Measurements from ENCODE around the gene ATP2A2.

ATP2A2 gene

DNA sequence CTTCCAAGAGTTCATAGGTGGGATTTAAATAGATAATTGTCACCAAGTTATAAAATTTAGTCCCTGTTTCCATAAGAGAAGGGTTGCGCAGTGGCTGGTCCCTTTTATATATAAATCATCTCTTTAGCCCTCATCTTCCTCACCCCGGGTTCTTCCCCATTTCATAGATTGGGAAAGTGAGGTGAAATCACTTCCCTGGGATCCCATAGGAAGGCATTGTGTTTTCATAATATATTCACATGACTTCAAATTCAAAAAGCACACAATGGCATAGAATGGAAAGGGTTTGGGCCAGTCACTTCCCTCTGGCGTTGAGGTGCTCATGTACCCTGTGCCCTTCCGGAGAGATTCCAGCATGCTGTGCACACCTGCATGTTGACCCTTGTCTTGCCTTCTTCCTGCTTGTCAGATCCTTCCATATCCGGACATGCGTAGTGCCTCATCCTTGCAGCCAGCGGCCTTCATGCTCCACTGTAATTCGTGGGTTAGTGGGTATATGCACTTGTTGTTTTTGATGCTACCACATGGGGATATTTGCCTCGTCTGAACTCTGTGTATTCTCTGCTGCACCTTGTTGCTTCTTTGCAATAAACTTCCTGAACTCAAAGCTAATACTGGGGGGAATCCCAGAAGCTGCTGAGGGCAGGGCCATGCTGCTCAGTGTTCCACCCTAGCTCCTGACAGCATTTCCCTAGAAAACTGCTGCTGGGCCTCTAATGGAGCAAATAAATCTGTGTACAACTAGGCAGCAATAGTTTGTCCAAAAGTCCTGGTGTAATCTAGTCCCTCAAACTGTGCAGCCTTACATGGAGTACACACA, 62.9 kb downstream of the ATP2A2 start:
- FAIRE-seq = no peak

GRCh38 chr12:110344657-110345056, 63.6 kb downstream of the ATP2A2 start:
- FAIRE-seq = no peak

- FAIRE-seq = no peak
Measured at GRCh38 chr12:110345176-110345661, 64.2 kb downstream of the ATP2A2 start.

GRCh38 chr12:110345963-110346362, 64.9 kb downstream of the ATP2A2 start:
- no peak for FAIRE-seq

DNA sequence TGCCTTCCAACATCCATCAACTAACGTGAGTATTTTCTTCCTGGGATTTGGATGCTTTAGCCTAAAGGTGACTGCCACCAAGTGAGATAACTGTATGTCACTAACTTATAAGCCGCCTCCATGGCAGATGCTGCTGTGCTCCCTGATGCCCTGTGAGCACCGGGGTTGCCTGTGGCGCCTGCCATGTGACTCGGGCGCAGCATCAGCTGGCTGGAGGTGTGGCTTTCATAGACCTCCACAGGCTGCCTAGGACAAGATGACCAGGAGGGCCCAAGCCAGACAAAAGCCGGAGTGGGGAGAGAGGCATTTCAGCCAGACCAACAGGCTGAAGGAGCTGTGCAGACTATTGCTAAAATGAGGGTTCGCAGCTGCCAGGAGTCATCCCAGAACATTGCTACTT, 66.7 kb downstream of the ATP2A2 start:
- FAIRE-seq = no peak

DNA sequence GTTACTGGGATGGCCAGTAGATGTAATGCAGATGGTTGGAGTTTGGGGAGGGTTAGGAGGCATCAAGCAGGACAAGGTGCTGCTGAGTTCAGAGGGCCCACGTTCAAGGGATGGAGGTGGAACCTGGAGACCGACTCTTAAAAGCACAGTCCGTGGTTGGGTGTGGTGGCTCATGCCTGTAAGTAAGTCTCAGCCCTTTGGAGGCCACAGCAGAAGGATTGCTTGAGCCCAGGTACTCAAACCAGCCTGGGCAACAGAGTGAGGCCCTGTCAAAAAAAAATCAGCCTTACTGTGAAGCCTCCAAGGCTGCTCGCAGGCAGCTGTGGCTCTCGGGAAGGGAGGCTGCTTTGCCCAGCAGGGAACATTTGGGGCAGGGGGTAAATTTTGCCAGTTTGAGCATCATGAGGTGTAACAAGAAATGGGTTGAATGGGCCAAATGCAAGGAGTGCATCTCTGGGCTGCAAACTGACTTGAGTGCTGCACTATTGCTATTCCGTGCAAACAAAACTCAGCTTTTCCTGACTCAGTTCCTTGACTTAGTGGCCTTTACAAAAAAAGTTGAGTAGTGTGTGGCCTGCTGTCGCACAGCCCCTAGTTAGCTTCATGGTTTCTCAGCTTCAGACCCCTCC, 67.5 kb downstream of the ATP2A2 start:
- FAIRE-seq = no peak

- no peak for FAIRE-seq
Measured at GRCh38 chr12:110349096-110349495, 68.0 kb downstream of the ATP2A2 start.

GRCh38 chr12:110349514-110350151, 68.6 kb downstream of the ATP2A2 start:
- FAIRE-seq = no peak

DNA sequence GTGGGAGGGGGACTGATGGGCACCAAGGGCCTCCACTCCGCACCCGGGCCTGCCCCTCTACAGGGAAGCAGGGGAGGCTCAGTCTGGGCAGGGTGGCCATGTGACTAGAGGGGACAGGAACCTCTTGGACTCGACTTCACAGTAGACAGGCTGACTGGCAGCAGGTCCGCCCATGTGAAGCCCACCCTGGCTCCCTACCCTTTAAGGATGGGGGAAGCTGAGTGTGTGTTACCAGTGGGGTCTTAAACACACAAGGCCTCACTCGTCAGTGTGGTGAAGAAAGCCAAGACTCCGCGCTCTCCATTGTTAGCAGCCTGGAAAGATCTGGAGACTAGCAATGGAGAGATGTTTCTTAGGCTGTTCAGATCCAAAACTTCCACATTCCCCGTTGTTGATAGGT, 70.1 kb downstream of the ATP2A2 start:
- no peak for FAIRE-seq

DNA sequence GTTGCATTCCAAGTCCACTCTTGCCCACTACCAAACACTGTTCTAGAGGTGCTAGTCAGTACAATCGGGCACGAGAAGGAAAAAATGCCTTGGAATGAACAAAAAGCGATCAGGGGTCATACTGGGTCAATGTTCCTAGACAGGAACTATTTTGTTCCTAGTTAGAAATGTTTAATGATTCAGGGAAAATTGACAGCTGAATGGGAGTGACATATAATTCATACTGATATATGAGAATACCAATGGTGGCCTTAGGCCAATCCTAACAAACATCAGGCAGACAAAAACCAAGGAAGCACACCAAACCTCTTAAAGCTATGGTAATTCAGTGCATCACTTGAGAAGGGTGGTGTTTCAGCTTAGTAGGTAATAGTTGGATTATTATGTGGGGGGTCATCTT, 71.4 kb downstream of the ATP2A2 start:
- FAIRE-seq = no peak

DNA sequence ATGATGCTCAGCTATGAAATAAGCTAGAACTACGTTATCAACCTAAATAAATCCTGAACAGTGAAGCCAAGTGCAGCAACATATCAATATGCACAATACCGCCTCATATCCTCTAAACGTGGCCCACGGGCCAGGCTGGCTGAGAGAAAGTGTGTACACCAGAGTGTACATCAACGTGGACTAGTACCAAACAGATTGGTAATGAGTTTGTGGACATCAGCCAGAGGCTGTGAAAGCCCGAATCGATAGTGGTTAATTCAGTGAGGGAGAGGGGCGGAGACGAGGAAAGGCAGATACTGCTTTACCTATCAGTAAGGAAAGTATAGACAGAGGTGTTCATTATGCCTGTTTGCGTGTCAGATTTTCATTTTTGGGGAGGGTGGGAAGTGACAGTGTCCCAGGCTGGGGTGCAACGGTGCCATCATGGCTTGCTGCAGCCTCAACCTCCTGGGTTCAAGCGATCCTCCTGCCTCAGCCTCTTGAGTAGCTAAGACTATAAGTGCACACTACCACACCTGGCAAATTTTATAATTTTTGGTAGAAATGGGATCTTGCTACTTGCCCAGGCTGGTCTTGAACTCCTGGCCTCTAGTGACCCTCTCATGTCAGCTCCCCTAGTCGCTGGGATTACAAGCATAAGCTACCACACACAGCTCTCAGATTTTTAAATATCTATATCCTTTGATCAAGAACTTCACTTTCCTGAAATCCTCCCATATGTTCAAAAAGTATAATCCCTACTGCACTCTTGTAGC, 72.3 kb downstream of the ATP2A2 start:
- FAIRE-seq = no peak

GRCh38 chr12:110354172-110354780, 73.2 kb downstream of the ATP2A2 start:
- no peak for FAIRE-seq

- peak; percentile 68 for FAIRE-seq
Measured at GRCh38 chr12:110355073-110355472, 74.0 kb downstream of the ATP2A2 start.

DNA sequence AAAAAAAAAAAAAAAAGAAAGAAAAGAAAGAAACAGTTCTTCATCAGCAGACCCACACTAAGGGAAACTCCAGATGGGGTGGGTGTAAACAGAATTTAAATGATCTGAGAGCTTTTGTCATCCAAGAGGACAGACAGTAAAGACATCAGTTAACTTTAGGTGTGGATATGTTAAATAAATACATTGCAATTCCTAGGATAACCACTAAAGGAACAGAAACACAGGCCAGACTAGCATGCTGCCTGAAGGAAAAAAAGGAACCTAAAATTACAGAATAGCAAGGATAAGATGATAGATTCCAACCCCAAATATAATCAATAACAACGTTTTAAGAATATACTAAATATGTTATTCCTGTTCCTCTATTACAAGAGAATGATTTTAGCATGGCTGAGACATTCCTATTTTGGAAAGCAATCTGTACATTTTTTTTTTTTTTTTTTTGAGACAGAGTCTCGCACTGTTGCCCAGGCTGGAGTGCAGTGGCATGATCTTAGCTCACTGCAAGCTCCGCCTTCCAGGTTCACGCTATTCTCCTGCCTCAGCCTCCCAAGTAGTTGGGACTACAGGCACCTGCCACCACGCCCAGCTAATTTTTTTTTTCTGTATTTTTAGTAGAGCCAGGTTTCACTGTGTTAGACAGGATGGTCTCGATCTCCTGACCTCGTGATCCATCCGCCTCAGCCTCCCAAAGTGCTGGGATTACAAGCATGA, 77.5 kb downstream of the ATP2A2 start:
- peak; percentile 48 for FAIRE-seq

- no peak for FAIRE-seq
Measured at GRCh38 chr12:110361216-110361615, 80.2 kb downstream of the ATP2A2 start.

DNA sequence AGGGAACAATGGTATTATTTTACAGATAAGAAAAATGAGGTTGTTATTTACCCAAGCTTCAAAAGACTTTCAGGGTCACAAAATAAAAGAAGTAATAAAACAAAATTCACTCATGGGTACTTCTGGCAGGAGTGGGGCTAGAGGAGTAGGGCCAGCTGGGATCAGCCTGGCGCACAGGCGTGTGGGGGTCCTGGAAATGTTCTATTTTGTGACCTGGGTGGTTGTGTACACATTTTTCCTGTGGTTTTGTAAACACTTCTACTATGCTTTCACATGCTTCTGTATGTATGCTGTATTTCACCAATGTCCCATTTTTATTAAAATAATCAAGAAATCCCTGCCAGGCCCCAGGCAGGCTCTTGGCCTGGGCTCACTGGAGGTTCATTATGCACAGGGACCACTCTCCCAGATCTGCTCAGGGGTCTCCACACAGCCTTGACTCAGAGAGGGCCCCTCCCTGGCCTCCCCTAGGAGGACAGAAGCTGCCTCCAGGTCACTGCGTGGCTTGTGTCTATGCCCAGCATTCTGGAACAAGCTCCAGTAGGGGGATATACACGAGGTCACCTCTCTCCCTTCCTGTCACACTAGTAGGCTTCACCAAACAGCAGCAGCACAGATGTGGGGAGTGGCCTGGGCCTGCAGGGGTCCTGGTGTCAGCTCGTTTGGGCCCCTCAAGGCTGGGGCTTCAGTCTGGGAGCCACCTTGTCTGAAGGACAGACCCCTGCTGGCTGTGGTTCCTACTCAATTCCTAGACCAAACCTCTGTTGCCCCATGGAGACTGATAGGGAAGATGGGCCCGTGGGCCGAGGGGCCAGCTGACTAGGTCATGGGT, 84.7 kb downstream of the ATP2A2 start:
- FAIRE-seq = no peak

- FAIRE-seq = no peak
Measured at GRCh38 chr12:110366321-110367142, 85.5 kb downstream of the ATP2A2 start.

DNA sequence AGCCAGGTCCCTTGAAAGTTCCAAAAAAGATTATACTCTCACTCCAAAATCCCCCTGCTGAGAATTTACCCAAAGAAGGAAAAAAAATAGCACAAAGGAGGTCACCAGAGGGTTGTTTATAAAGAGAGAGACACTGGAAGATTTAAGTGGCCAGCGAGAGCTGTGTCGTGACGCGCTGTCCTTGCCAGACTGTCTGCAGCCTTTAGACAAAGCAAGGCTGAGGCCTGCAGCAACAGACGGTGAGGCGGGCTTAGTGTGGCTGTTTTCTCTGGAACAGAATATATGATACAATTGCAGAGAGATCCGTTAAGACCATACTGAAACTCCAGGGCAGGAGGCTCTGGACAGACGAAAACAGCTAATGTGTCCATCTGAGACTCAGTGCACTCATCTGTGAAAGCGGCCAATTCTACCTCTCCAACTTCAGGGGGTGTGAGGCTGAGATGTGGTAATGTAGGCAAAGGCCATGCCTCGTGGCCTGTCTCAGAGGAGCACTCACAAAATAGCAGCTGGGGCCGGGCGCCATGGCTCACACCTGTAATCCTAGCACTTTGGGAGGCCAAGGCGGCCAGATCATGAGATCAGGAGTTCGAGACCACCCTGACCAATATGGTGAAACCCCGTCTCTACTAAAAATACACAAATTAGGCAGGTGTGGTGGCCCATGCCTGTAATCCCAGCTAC, 86.3 kb downstream of the ATP2A2 start:
- FAIRE-seq = no peak

DNA sequence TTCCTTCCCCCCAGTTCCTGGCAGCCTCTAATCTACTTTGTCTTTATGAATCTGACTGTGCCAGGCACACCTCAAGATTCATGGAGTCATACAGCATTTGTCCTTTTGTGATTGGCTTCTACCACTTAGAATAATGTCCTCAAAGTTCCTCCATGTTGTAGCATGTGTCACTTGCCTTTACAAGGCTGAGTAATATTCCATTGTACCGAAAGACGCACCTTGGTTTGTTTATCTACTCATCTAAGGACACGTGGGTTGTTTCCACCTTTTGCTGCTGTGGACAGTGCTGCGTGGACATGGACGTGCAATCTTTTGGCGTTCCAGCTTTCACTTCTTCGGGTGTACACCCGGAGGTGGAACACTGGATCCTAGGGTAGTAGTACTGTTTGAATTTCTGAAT, 88.9 kb downstream of the ATP2A2 start:
- no peak for FAIRE-seq

All from G401.6 (cell line).